H9 (cell line): ENCODE results near the gene MAP9. TPM values are rescaled to one million over a fixed set of nuclear protein-coding genes. Genes with fewer than 3 reads are reported as not detected.

Source experiments
- DNase-seq: peaks from one replicate; pipeline ENCODE4 v3.0.0-alpha.2; 2017
- H2AFZ ChIP-seq: one replicate; pipeline ENCODE4 v1.6.1; 2013; ENCODE audit warnings: mild to moderate bottlenecking, low read length, control low read depth, moderate library complexity
- H2AK5ac ChIP-seq: 2 replicates; pipeline ENCODE4 v1.6.1; 2013; ENCODE audit warnings: low read length, control low read depth, mixed read lengths; ENCODE audit not compliant: insufficient read length
- H2BK120ac ChIP-seq: one replicate; pipeline ENCODE4 v1.6.1; 2013; ENCODE audit warnings: low read depth, mild to moderate bottlenecking, low read length, control low read depth, inconsistent platforms; ENCODE audit not compliant: poor library complexity, severe bottlenecking
- H2BK12ac ChIP-seq: 2 replicates; pipeline ENCODE4 v1.6.1; 2013; ENCODE audit warnings: low read length, control low read depth, mixed read lengths, low read depth; ENCODE audit not compliant: insufficient read length
- H2BK15ac ChIP-seq: 2 replicates; pipeline ENCODE4 v1.6.1; 2013; ENCODE audit warnings: low read depth, low read length, control low read depth
- H2BK20ac ChIP-seq: one replicate; pipeline ENCODE4 v1.6.1; 2013; ENCODE audit warnings: low read depth, mild to moderate bottlenecking, low read length, control low read depth, inconsistent platforms; ENCODE audit not compliant: poor library complexity, severe bottlenecking
- H2BK5ac ChIP-seq: 2 replicates; pipeline ENCODE4 v1.6.1; 2013; ENCODE audit warnings: low read length, control low read depth, mixed read lengths; ENCODE audit not compliant: insufficient read length
- H3K14ac ChIP-seq: 2 replicates; pipeline ENCODE4 v1.6.1; 2013; ENCODE audit warnings: low read length, control low read depth; ENCODE audit not compliant: insufficient read depth
- H3K18ac ChIP-seq: 2 replicates; pipeline ENCODE4 v1.6.1; 2013; ENCODE audit warnings: low read depth, mild to moderate bottlenecking, mixed read lengths, low read length, control low read depth; ENCODE audit not compliant: insufficient read length
- H3K23ac ChIP-seq: 2 replicates; pipeline ENCODE4 v1.6.1; 2013; ENCODE audit warnings: low read length, control low read depth, mixed read lengths, low read depth; ENCODE audit not compliant: insufficient read length
- H3K23me2 ChIP-seq: 2 replicates; pipeline ENCODE4 v1.6.1; 2013; ENCODE audit warnings: low read depth, mild to moderate bottlenecking, mixed read lengths, low read length, control low read depth; ENCODE audit not compliant: insufficient read length, poor library complexity, severe bottlenecking
- H3K27ac ChIP-seq: 2 replicates; pipeline ENCODE4 v1.5.1; 2013; ENCODE audit warnings: low read length, control low read depth, mixed read lengths, low read depth; ENCODE audit not compliant: insufficient read length
- H3K27me3 ChIP-seq: 2 replicates; pipeline ENCODE4 v1.6.1; 2013; ENCODE audit warnings: low read length, control low read depth, inconsistent platforms; ENCODE audit not compliant: insufficient read depth
- H3K4ac ChIP-seq: 2 replicates; pipeline ENCODE4 v1.6.1; 2013; ENCODE audit warnings: low read depth, mild to moderate bottlenecking, control low read depth, inconsistent platforms, low read length, moderate library complexity
- H3K4me1 ChIP-seq: 2 replicates; pipeline ENCODE4 v1.6.1; 2013; ENCODE audit warnings: low read length, control low read depth, inconsistent platforms; ENCODE audit not compliant: insufficient read depth
- H3K4me2 ChIP-seq: 2 replicates; pipeline ENCODE4 v1.6.1; 2013; ENCODE audit warnings: low read length, control low read depth, mixed read lengths; ENCODE audit not compliant: insufficient read length, insufficient read depth
- H3K56ac ChIP-seq: 2 replicates; pipeline ENCODE4 v1.6.1; 2013; ENCODE audit warnings: low read depth, mild to moderate bottlenecking, mixed read lengths, low read length, control low read depth; ENCODE audit not compliant: insufficient read length
- H3K79me1 ChIP-seq: 2 replicates; pipeline ENCODE4 v1.6.1; 2013; ENCODE audit warnings: low read depth, mild to moderate bottlenecking, moderate library complexity, low read length, control low read depth, inconsistent platforms; ENCODE audit not compliant: insufficient read depth, poor library complexity, severe bottlenecking
- H3K79me2 ChIP-seq: 2 replicates; pipeline ENCODE4 v1.6.1; 2013; ENCODE audit warnings: low read length, control low read depth, inconsistent platforms; ENCODE audit not compliant: insufficient read depth
- H3K9ac ChIP-seq: 2 replicates; pipeline ENCODE4 v1.6.1; 2013; ENCODE audit warnings: low read length, control low read depth, mixed read lengths; ENCODE audit not compliant: insufficient read length; ENCODE audit errors: extremely low read depth
- H3K9me3 ChIP-seq: one replicate; pipeline ENCODE4 v1.6.1; 2013; ENCODE audit warnings: low read depth, low read length, inconsistent platforms; ENCODE audit not compliant: control insufficient read depth
- H3T11ph ChIP-seq: one replicate; pipeline ENCODE4 v1.6.1; 2013; ENCODE audit warnings: mild to moderate bottlenecking, low read length, control low read depth, inconsistent platforms
- H4K20me1 ChIP-seq: one replicate; pipeline ENCODE4 v1.6.1; 2013; ENCODE audit not compliant: control insufficient read depth, insufficient read length, insufficient read depth
- H4K5ac ChIP-seq: 2 replicates; pipeline ENCODE4 v1.6.1; 2013; ENCODE audit warnings: low read depth, mild to moderate bottlenecking, mixed read lengths, low read length, control low read depth; ENCODE audit not compliant: insufficient read length
- H4K8ac ChIP-seq: replicated peaks from 2 replicates; pipeline ENCODE4 v1.6.1; 2013; ENCODE audit warnings: low read length, control low read depth, mixed read lengths, low read depth; ENCODE audit not compliant: insufficient read length
- H4K91ac ChIP-seq: 2 replicates; pipeline ENCODE4 v1.6.1; 2013; ENCODE audit warnings: low read depth, mild to moderate bottlenecking, moderate library complexity, mixed read lengths, low read length, control low read depth; ENCODE audit not compliant: insufficient read length
- H3K27ac Mint-ChIP-seq, 3 experiments: 2 replicates in 2 of 3; 3 replicates in 1 of 3; pipeline ENCODE4 v1.8.0; 2020 to 2021; ENCODE audit warnings: mixed read lengths in 3 of 3, mild to moderate bottlenecking in 1 of 3, moderate library complexity in 1 of 3
- H3K27me3 Mint-ChIP-seq: 2 replicates; pipeline ENCODE4 v1.8.0; 2021; ENCODE audit warnings: low read depth, mild to moderate bottlenecking, moderate library complexity, mixed read lengths
- H3K36me3 Mint-ChIP-seq, 3 experiments: 2 replicates in 2 of 3; 3 replicates in 1 of 3; pipeline ENCODE4 v1.8.0; 2020 to 2021; ENCODE audit warnings: low read depth in 3 of 3, mixed read lengths in 3 of 3; ENCODE audit not compliant: insufficient read depth in 1 of 3
- H3K4me1 Mint-ChIP-seq, 2 experiments: 2 replicates each; pipeline ENCODE4 v1.8.0; 2020; ENCODE audit warnings: mixed read lengths in 2 of 2
- H3K4me3 Mint-ChIP-seq, 2 experiments: 2 replicates in 1 of 2; 3 replicates in 1 of 2; pipeline ENCODE4 v1.8.0; 2020 to 2021; ENCODE audit warnings: mild to moderate bottlenecking in 2 of 2, mixed read lengths in 2 of 2, moderate library complexity in 1 of 2
- H3K9me3 Mint-ChIP-seq, 2 experiments: 2 replicates in 1 of 2; 3 replicates in 1 of 2; pipeline ENCODE4 v1.8.0; 2020; ENCODE audit warnings: mild to moderate bottlenecking in 2 of 2, mixed read lengths in 2 of 2, moderate library complexity in 1 of 2
- WGBS: extraction: QIAGEN DNeasy Blood & Tissue Kit; methylation state at CpG from one replicate; pipeline ENCODE4 v1.1.7; 2013; ENCODE audit warnings: missing lambda C conversion rate, low lambda C conversion rate, mixed read lengths; ENCODE audit not compliant: insufficient read length; ENCODE audit errors: extremely low coverage; 5-methylcytosine and 5-hydroxymethylcytosine counted together
- total RNA-seq: library from RNA; stranded (reverse); gene quantifications from 2 replicates; pipeline ENCODE4 v1.2.1, GENCODE V29; 2021
- TF ChIP-seq, protein P1 (sequence below): fragments of 200-600 bp; sonication (generic); conservative IDR thresholded peaks from 3 replicates; pipeline ENCODE4 v1.8.0; 2021; ENCODE audit warnings: antibody characterized with exemption, mild to moderate bottlenecking

The MAP9 gene
- total RNA-seq, 1 experiment from 2014 or later = 15.4 TPM

DNA sequence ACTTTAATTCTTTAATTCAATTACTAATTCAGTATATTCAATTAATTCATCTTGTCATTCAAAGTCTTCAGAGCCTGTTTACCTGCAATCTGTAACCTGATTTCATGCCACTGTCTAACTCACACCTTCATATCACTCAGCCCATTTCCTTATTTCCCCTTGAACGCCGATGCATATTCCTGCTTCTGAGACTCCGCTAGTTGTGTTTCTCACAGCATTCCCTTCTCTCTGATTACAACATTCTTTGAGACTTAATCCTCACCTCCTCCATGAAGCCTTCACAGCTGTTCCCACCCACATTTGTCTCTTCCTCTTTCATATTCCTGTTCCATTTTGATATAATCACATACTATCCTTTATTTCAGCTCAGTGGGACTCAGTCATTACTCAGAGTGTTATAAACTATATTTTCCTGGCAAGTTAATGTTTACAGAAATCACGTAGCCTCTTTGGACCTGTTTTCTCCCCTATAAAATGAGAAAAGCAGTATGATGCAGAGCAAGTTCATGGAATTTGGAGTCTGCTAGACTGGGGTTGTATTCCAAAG, 69.0 kb downstream of the MAP9 start:
- Histone ChIP-seq H3K56ac (no peak overlapping the region), H3K79me2 (no peaks in the 10 kb centered on the region), H2BK5ac (no peak overlapping the region), H4K91ac (no peak overlapping the region), H3K4me2 (no peak overlapping the region), H3T11ph (no peak overlapping the region), H2BK15ac (no peak overlapping the region), H3K4me1 (no peaks in the 10 kb centered on the region; the same call in 1 of the 2 replicates), H3K23ac (no peak overlapping the region), H3K18ac (no peak overlapping the region), H3K14ac (no peak overlapping the region), H4K5ac (no peak overlapping the region), H3K79me1 (no peaks in the 10 kb centered on the region), H3K27me3 (no peaks in the 10 kb centered on the region), H4K8ac (no peak overlapping the region), H2AK5ac (no peak overlapping the region), H4K20me1 (no peaks in the 10 kb centered on the region), H3K9me3 (no peaks in the 10 kb centered on the region), H3K9ac (no peak overlapping the region), H3K27ac (no peak overlapping the region), H2AFZ (no peak overlapping the region), H3K23me2 (no peaks in the 10 kb centered on the region), H2BK20ac (no peak overlapping the region), H2BK120ac (no peak overlapping the region), H3K4ac (no peak overlapping the region), H2BK12ac (no peak overlapping the region)
- Mint-ChIP-seq H3K27me3 (no peaks in the 10 kb centered on the region), H3K4me1 (peaks cover 4 to 6% of the 10 kb centered on the region in 2 experiments), H3K36me3 (no peaks in the 10 kb centered on the region), H3K4me3 (no peak overlapping the region), H3K27ac (no peak overlapping the region; a peak in 2 of 7 replicates), H3K9me3 (peaks cover 0 to 4% of the 10 kb centered on the region in 2 experiments; a peak in 3 of 5 replicates)
- no CpG with 5 or more reads among the region's 4 CpGs for WGBS
- TF ChIP-seq, protein P1, sequence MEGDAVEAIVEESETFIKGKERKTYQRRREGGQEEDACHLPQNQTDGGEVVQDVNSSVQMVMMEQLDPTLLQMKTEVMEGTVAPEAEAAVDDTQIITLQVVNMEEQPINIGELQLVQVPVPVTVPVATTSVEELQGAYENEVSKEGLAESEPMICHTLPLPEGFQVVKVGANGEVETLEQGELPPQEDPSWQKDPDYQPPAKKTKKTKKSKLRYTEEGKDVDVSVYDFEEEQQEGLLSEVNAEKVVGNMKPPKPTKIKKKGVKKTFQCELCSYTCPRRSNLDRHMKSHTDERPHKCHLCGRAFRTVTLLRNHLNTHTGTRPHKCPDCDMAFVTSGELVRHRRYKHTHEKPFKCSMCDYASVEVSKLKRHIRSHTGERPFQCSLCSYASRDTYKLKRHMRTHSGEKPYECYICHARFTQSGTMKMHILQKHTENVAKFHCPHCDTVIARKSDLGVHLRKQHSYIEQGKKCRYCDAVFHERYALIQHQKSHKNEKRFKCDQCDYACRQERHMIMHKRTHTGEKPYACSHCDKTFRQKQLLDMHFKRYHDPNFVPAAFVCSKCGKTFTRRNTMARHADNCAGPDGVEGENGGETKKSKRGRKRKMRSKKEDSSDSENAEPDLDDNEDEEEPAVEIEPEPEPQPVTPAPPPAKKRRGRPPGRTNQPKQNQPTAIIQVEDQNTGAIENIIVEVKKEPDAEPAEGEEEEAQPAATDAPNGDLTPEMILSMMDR = no peak
- DNase-seq = no peak
